K562 (cell line): Measurements from ENCODE around the gene ACTN3. TPM values are rescaled to one million over a fixed set of nuclear protein-coding genes. Genes with fewer than 3 reads are reported as not detected.
A peak's percentile ranks its signal among the peaks of the same experiment; 100 is the strongest.

Source experiments
- ADNP ChIP-seq: fragments of 200-800 bp; sonication (Bioruptor generic); IDR thresholded peaks from 2 replicates; pipeline ENCODE4 v1.6.1; 2016; ENCODE audit warnings: missing genetic modification characterization, missing compliant biosample characterization
- CREBBP ChIP-seq: IDR thresholded peaks from one replicate; pipeline ENCODE4 v1.6.1; 2012; ENCODE audit warnings: low read depth, mild to moderate bottlenecking, control low read depth, inconsistent platforms, low read length
- HDAC2 ChIP-seq: fragments of 450-650 bp; IDR thresholded peaks from 2 replicates; pipeline ENCODE4 v1.6.1; 2016; ENCODE audit warnings: mild to moderate bottlenecking
- HNRNPL ChIP-seq: fragments of 200-400 bp; formaldehyde crosslinking; IDR thresholded peaks from 2 replicates; pipeline ENCODE4 v1.6.1; 2017; ENCODE audit warnings: low read depth, mild to moderate bottlenecking, low read length
- KLF13 ChIP-seq: fragments of 450-650 bp; IDR thresholded peaks from 2 replicates; pipeline ENCODE4 v1.6.1; 2016; ENCODE audit warnings: missing genetic modification characterization, low read depth, mild to moderate bottlenecking, missing compliant biosample characterization, moderate library complexity, borderline replicate concordance
- KLF16 ChIP-seq: IDR thresholded peaks from 2 replicates; pipeline ENCODE4 v1.6.1; 2016; ENCODE audit warnings: antibody characterized with exemption
- MYBL2 ChIP-seq, 2 experiments: fragments of 450-650 bp in 1 of 2; sonication (generic) in 1 of 2; formaldehyde crosslinking in 1 of 2; IDR thresholded peaks; 2 replicates each; pipeline versions ENCODE4 v1.6.1 to v1.8.1; 2017 to 2022; ENCODE audit warnings: borderline replicate concordance in 1 of 2, inconsistent platforms in 1 of 2, low read depth in 1 of 2, mild to moderate bottlenecking in 1 of 2, missing genetic modification reagents in 1 of 2, moderate library complexity in 1 of 2
- PHB ChIP-seq: fragments of 250-450 bp; sonication (Bioruptor Pico); IDR thresholded peaks from 2 replicates; pipeline ENCODE4 v1.5.0; 2021
- PRMT5 ChIP-seq: sonication (generic); formaldehyde crosslinking; IDR thresholded peaks from 2 replicates; pipeline ENCODE4 v1.5.0; 2020; ENCODE audit warnings: missing genetic modification reagents
- ZBTB40 ChIP-seq, 2 experiments: fragments of 450-650 bp in 1 of 2; sonication (generic) in 1 of 2; formaldehyde crosslinking in 1 of 2; IDR thresholded peaks; 2 replicates each; pipeline versions ENCODE4 v1.7.1 to v1.9.0; 2016 to 2022; ENCODE audit warnings: inconsistent platforms in 1 of 2, mild to moderate bottlenecking in 1 of 2, missing genetic modification reagents in 1 of 2
- ZNF263 ChIP-seq: sonication (generic); formaldehyde crosslinking; IDR thresholded peaks from 2 replicates; pipeline ENCODE4 v1.8.0; 2022; ENCODE audit warnings: mild to moderate bottlenecking, missing genetic modification reagents, borderline replicate concordance
- ZNF766 ChIP-seq: fragments of 200-800 bp; sonication (Bioruptor generic); conservative IDR thresholded peaks from 2 replicates; pipeline ENCODE4 v1.6.1; 2016; ENCODE audit warnings: missing genetic modification characterization, missing compliant biosample characterization
- polyA plus RNA-seq, 8 experiments: library from polyadenylated mRNA; depleted of rRNA in 4 of 8; stranded (reverse) in 5 of 8; unstranded in 3 of 8; fragments of >200 nt; fragmentation: Nextera tagmentation in 2 of 8; fragmentation: Illumina TruSeq in 1 of 8; extraction: Ambion mirVana in 2 of 8; extraction: Trizol in 1 of 8; gene quantifications; 2 replicates each; pipeline versions ENCODE4 v1.2.1 to v1.2.3, GENCODE V29; 2011 to 2014; ENCODE audit warnings: inconsistent platforms in 1 of 8, missing spikeins in 1 of 8
- total RNA-seq, 7 experiments: library from RNA; depleted of rRNA in 6 of 7; stranded (reverse); fragments of >200 nt in 6 of 7; fragmentation: Illumina TruSeq in 2 of 7; extraction: Trizol in 2 of 7; gene quantifications; 2 replicates each; pipeline versions ENCODE4 v1.2.1 to v1.2.3, GENCODE V29; 2011 to 2021; ENCODE audit warnings: low replicate concordance in 1 of 7
- TF ChIP-seq, protein P1 (sequence below), 3 experiments: IDR thresholded peaks in 2 of 3; conservative IDR thresholded peaks in 1 of 3; 2 replicates each; pipeline ENCODE4 v1.5.1; 2011 to 2012; ENCODE audit warnings: low read length in 3 of 3, mild to moderate bottlenecking in 3 of 3, control low read depth in 2 of 3, improper control_type of control experiment in 1 of 3, inconsistent platforms in 1 of 3, low read depth in 1 of 3, mixed read lengths in 1 of 3, moderate library complexity in 1 of 3; ENCODE audit not compliant: insufficient read depth in 2 of 3

The ACTN3 gene
- total and polyA plus RNA-seq, 9 of the 15 experiments (the other 6 are each of a cell fraction or from before 2014, with no cell fraction given), result not detected

GRCh38 chr11:66546368-66546965 lies at the start of gene ACTN3 (continued):
- TF ChIP-seq PRMT5, result no peak
- no peak for TF ChIP-seq KLF16
- TF ChIP-seq PHB (CRISPR knock-in tag), result 0 out of 2 replicates have a peak, but pooled peaks have one; percentile 80
- peak; percentile 99 for TF ChIP-seq HDAC2
- TF ChIP-seq ADNP (tag), result peak; percentile 99
- TF ChIP-seq, protein P1, sequence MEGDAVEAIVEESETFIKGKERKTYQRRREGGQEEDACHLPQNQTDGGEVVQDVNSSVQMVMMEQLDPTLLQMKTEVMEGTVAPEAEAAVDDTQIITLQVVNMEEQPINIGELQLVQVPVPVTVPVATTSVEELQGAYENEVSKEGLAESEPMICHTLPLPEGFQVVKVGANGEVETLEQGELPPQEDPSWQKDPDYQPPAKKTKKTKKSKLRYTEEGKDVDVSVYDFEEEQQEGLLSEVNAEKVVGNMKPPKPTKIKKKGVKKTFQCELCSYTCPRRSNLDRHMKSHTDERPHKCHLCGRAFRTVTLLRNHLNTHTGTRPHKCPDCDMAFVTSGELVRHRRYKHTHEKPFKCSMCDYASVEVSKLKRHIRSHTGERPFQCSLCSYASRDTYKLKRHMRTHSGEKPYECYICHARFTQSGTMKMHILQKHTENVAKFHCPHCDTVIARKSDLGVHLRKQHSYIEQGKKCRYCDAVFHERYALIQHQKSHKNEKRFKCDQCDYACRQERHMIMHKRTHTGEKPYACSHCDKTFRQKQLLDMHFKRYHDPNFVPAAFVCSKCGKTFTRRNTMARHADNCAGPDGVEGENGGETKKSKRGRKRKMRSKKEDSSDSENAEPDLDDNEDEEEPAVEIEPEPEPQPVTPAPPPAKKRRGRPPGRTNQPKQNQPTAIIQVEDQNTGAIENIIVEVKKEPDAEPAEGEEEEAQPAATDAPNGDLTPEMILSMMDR (IDR thresholded peaks at IDR 0.05 in 2 of 3, conservative IDR thresholded peaks at IDR 0.05 in 1 of 3; ENCODE audit: insufficient read depth in 2 of 3, low read depth in 1 of 3, low read length in 3 of 3), result no peak
- no peak for TF ChIP-seq MYBL2 (IDR thresholded peaks at IDR 0.05; ENCODE audit: low read depth)
- TF ChIP-seq MYBL2 (CRISPR knock-in tag; IDR thresholded peaks at IDR 0.05; ENCODE audit: borderline replicate concordance), result no peak
- no peak for TF ChIP-seq ZNF766
- no peak for TF ChIP-seq ZNF263
- TF ChIP-seq KLF13 (tag), result no peak
- TF ChIP-seq CREBBP, result no peak
- no peak for TF ChIP-seq HNRNPL
- no peak; the same call in 1 of the 2 replicates for TF ChIP-seq ZBTB40 (IDR thresholded peaks at IDR 0.05)
- no peak for TF ChIP-seq ZBTB40 (CRISPR knock-in tag; IDR thresholded peaks at IDR 0.05)
